NCI-H526 (cell line): ENCODE data around the gene AP4B1.
"Not testable (repeated sequence)": the region's sequence is repeated elsewhere in the genome, so short reads cannot be mapped to it uniquely, and the experiment has no call there.

ENCODE experiments used
- DNase-seq, 2 experiments: peaks; one replicate each; lab custom pipeline; 2025; lab: John Stamatoyannopoulos, UW

AP4B1 gene

GRCh38 chr1:113857776-113858175 is 46.8 kb downstream of the AP4B1 start:
- DNase-seq: no peak

- no peak for DNase-seq
Measured at GRCh38 chr1:113856401-113856790, 48.2 kb downstream of the AP4B1 start.

- DNase-seq: no peak
Measured at GRCh38 chr1:113855630-113856400, 48.8 kb downstream of the AP4B1 start.

- no peak for DNase-seq
Measured at GRCh38 chr1:113854234-113854633, 50.4 kb downstream of the AP4B1 start.

GRCh38 chr1:113852694-113853093 is 51.9 kb downstream of the AP4B1 start:
- DNase-seq: not testable (repeated sequence)

GRCh38 chr1:113850127-113850796 is 54.3 kb downstream of the AP4B1 start:
- no peak for DNase-seq

GRCh38 chr1:113849072-113849471 is 55.5 kb downstream of the AP4B1 start:
- DNase-seq: no peak

GRCh38 chr1:113846391-113847035 is 58.1 kb downstream of the AP4B1 start:
- DNase-seq: no peak
